Panc1 (cell line): Measurements from ENCODE around the gene THSD7B. TPM values are rescaled to one million over a fixed set of nuclear protein-coding genes. Genes with fewer than 3 reads are reported as not detected.

Source experiments
- ATAC-seq: fragments of 200-7000 bp; cut with Tn5 transposase; 2 replicates; pipeline ENCODE4 v1.9.1; 2020; ENCODE audit warnings: mild to moderate bottlenecking, moderate library complexity
- BruUV-seq: library from RNA; stranded (reverse); fragments of 400-500 nt; replicated peaks from 2 replicates; lab custom pipeline; 2021; lab: Mats Ljungman, UMichigan
- CTCF ChIA-PET: fragments of 300-600 bp; sonication (Branson Sonifier 250); formaldehyde crosslinking; loops from one replicate; lab custom pipeline; 2022; ENCODE audit warnings: antibody characterized with exemption; lab: Charles Lee
- POLR2A ChIA-PET: fragments of 300-600 bp; sonication (Branson Sonifier 250); formaldehyde crosslinking; loops from one replicate; lab custom pipeline; 2022; ENCODE audit warnings: antibody characterized with exemption; lab: Charles Lee
- DNase-seq: peaks from one replicate; pipeline ENCODE4 v3.0.0-alpha.2; 2010; ENCODE audit warnings: low read depth, low spot score
- H3K27ac ChIP-seq: 2 replicates; pipeline ENCODE4 v1.5.1; 2011; ENCODE audit warnings: mild to moderate bottlenecking, low read length, inconsistent platforms
- H3K27me3 ChIP-seq: fragments of 200-500 bp; sonication (Bioruptor generic); 2 replicates; pipeline ENCODE4 v1.6.0; 2014; ENCODE audit warnings: low read length, inconsistent platforms; ENCODE audit not compliant: control insufficient read depth, insufficient read depth
- H3K36me3 ChIP-seq: fragments of 200-500 bp; sonication (Bioruptor generic); 2 replicates; pipeline ENCODE4 v1.5.1; 2014; ENCODE audit warnings: inconsistent platforms, mild to moderate bottlenecking, low read length, moderate library complexity; ENCODE audit not compliant: control insufficient read depth, insufficient read depth
- H3K4me1 ChIP-seq: 2 replicates; pipeline ENCODE4 v1.5.1; 2011; ENCODE audit warnings: inconsistent platforms, mild to moderate bottlenecking, low read length, moderate library complexity; ENCODE audit not compliant: control insufficient read depth, insufficient read depth
- H3K4me3 ChIP-seq, 2 experiments: 2 replicates each; pipeline ENCODE4 v1.5.1; 2011 to 2012; ENCODE audit warnings: low read depth in 2 of 2, low read length in 2 of 2, mild to moderate bottlenecking in 2 of 2, inconsistent platforms in 1 of 2, moderate library complexity in 1 of 2
- H3K9me3 ChIP-seq: fragments of 200-500 bp; sonication (Bioruptor generic); 2 replicates; pipeline ENCODE4 v1.5.1; 2014; ENCODE audit warnings: low read depth, mild to moderate bottlenecking, inconsistent platforms, low read length, moderate library complexity; ENCODE audit not compliant: control insufficient read depth, insufficient read depth
- CTCF ChIP-seq: fragments of 450-650 bp; IDR thresholded peaks from 2 replicates; pipeline ENCODE4 v1.5.1; 2017; ENCODE audit warnings: mild to moderate bottlenecking
- POLR2AphosphoS5 ChIP-seq: IDR thresholded peaks from 2 replicates; pipeline ENCODE4 v1.6.1; 2012; ENCODE audit warnings: mild to moderate bottlenecking, low read depth, low read length, moderate library complexity
- SIN3A ChIP-seq: IDR thresholded peaks from 2 replicates; pipeline ENCODE4 v1.6.1; 2012; ENCODE audit warnings: low read depth, mild to moderate bottlenecking, low read length, moderate library complexity, borderline replicate concordance; ENCODE audit not compliant: insufficient read depth
- TCF7L2 ChIP-seq: IDR thresholded peaks from 2 replicates; pipeline ENCODE4 v1.6.1; 2011; ENCODE audit warnings: mild to moderate bottlenecking, low read depth, low read length, inconsistent platforms
- in situ Hi-C: cut with HindIII; loops from 2 replicates; pipeline ENCODE4 v1.10.0; 2016; ENCODE audit warnings: low sequenced_read_pairs, low pct_unique_long_range_greater_than_20kb
- intact Hi-C: fragments of 100-400 bp; cut with micrococcal nuclease; formaldehyde crosslinking; loops from one replicate; pipeline ENCODE4 v1.10.0; 2022; ENCODE audit not compliant: unreplicated experiment
- total RNA-seq: library from RNA; stranded (reverse); gene quantifications from one replicate; pipeline ENCODE4 v1.2.1, GENCODE V29; 2021; ENCODE audit not compliant: unreplicated experiment
- TF ChIP-seq, protein P1 (sequence below), 2 experiments: IDR thresholded peaks; 2 replicates each; pipeline ENCODE4 v1.6.1; 2011 to 2012; ENCODE audit warnings: low read depth in 2 of 2, control low read depth in 1 of 2, low read length in 1 of 2, mild to moderate bottlenecking in 1 of 2, moderate library complexity in 1 of 2; ENCODE audit not compliant: insufficient read depth in 1 of 2

The THSD7B gene
- total RNA-seq, 1 experiment from 2014 or later: not detected

GRCh38 chr2:136809998-136810397 lies 44.7 kb downstream of the THSD7B start:
- no peaks in the 10 kb centered on the region for H3K4me1 ChIP-seq
- intact Hi-C loops (no loop called here), in situ Hi-C loops (no loop called here)
- no peak overlapping the region for H3K4me3 ChIP-seq
- no peak overlapping the region for H3K27ac ChIP-seq
- no peak for DNase-seq
- no peaks in the 10 kb centered on the region for H3K27me3 ChIP-seq
- no peak for ATAC-seq
- BruUV-seq: no TSS peak
- ChIA-PET POLR2A (no interaction called here), CTCF (no interaction called here)
- no peaks in the 10 kb centered on the region for H3K9me3 ChIP-seq
- no peaks in the 10 kb centered on the region for H3K36me3 ChIP-seq
- TF ChIP-seq TCF7L2 (no peak), SIN3A (no peak), POLR2AphosphoS5 (no peak), CTCF (no peak)
- TF ChIP-seq, protein P1, sequence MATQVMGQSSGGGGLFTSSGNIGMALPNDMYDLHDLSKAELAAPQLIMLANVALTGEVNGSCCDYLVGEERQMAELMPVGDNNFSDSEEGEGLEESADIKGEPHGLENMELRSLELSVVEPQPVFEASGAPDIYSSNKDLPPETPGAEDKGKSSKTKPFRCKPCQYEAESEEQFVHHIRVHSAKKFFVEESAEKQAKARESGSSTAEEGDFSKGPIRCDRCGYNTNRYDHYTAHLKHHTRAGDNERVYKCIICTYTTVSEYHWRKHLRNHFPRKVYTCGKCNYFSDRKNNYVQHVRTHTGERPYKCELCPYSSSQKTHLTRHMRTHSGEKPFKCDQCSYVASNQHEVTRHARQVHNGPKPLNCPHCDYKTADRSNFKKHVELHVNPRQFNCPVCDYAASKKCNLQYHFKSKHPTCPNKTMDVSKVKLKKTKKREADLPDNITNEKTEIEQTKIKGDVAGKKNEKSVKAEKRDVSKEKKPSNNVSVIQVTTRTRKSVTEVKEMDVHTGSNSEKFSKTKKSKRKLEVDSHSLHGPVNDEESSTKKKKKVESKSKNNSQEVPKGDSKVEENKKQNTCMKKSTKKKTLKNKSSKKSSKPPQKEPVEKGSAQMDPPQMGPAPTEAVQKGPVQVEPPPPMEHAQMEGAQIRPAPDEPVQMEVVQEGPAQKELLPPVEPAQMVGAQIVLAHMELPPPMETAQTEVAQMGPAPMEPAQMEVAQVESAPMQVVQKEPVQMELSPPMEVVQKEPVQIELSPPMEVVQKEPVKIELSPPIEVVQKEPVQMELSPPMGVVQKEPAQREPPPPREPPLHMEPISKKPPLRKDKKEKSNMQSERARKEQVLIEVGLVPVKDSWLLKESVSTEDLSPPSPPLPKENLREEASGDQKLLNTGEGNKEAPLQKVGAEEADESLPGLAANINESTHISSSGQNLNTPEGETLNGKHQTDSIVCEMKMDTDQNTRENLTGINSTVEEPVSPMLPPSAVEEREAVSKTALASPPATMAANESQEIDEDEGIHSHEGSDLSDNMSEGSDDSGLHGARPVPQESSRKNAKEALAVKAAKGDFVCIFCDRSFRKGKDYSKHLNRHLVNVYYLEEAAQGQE (IDR thresholded peaks at IDR 0.05; ENCODE audit: insufficient read depth in 1 of 2, low read depth in 2 of 2, low read length in 1 of 2): no peak

- Histone ChIP-seq H3K4me3 (no peak overlapping the region), H3K36me3 (no peaks in the 10 kb centered on the region), H3K4me1 (no peaks in the 10 kb centered on the region), H3K9me3 (no peaks in the 10 kb centered on the region), H3K27me3 (no peaks in the 10 kb centered on the region), H3K27ac (no peak overlapping the region)
- intact Hi-C loops: no loop called here
- DNase-seq (no peak), ATAC-seq (no peak)
- BruUV-seq: no TSS peak
- no peak for TF ChIP-seq SIN3A
- TF ChIP-seq TCF7L2: no peak
- TF ChIP-seq POLR2AphosphoS5: no peak
- TF ChIP-seq, protein P1 (IDR thresholded peaks at IDR 0.05; ENCODE audit: insufficient read depth in 1 of 2, low read depth in 2 of 2, low read length in 1 of 2): no peak
- no peak for TF ChIP-seq CTCF
- ChIA-PET POLR2A (no interaction called here), CTCF (no interaction called here)
- in situ Hi-C loops: no loop called here
These were observed 53.5 kb downstream of the THSD7B start for GRCh38 chr2:136818839-136819238.
